GM19468 (cell line): ENCODE measurements around the gene MEOX1.
"Not testable (repeated sequence)": the region's sequence is repeated elsewhere in the genome, so short reads cannot be mapped to it uniquely, and the experiment has no call there.

Experiments
- ATAC-seq: cut with Tn5 transposase; IDR thresholded peaks from one replicate; pipeline ENCODE4 v1.9.1; 2021; ENCODE audit warnings: mild to moderate bottlenecking, moderate library complexity, moderate number of reproducible peaks; ENCODE audit not compliant: unreplicated experiment; ENCODE audit errors: extremely low read depth

The MEOX1 gene

GRCh38 chr17:43626023-43626422 is 35.7 kb downstream of the MEOX1 start:
- ATAC-seq: no peak

- no peak for ATAC-seq
Observed at GRCh38 chr17:43625606-43626005, 36.1 kb downstream of the MEOX1 start.

GRCh38 chr17:43620581-43620980 is 41.1 kb downstream of the MEOX1 start:
- ATAC-seq: no peak

- ATAC-seq: no peak
Observed at GRCh38 chr17:43620147-43620546, 41.6 kb downstream of the MEOX1 start.

GRCh38 chr17:43619705-43620104 is 42.0 kb downstream of the MEOX1 start:
- ATAC-seq: no peak

GRCh38 chr17:43618276-43618675 is 43.4 kb downstream of the MEOX1 start:
- no peak for ATAC-seq

- no peak for ATAC-seq
Observed at GRCh38 chr17:43616852-43617251, 44.9 kb downstream of the MEOX1 start.

GRCh38 chr17:43616421-43616820 is 45.3 kb downstream of the MEOX1 start:
- no peak for ATAC-seq

GRCh38 chr17:43616029-43616351 is 45.7 kb downstream of the MEOX1 start:
- no peak for ATAC-seq

- no peak for ATAC-seq
Observed at GRCh38 chr17:43615330-43616028, 46.2 kb downstream of the MEOX1 start.

- no peak for ATAC-seq
Observed at GRCh38 chr17:43614561-43614960, 47.2 kb downstream of the MEOX1 start.

GRCh38 chr17:43613917-43614316 is 47.8 kb downstream of the MEOX1 start:
- no peak for ATAC-seq

- ATAC-seq: no peak
Observed at GRCh38 chr17:43612515-43612914, 49.2 kb downstream of the MEOX1 start.

GRCh38 chr17:43611230-43611969 is 50.3 kb downstream of the MEOX1 start:
- no peak for ATAC-seq

GRCh38 chr17:43609613-43610385 is 51.9 kb downstream of the MEOX1 start:
- ATAC-seq: no peak

GRCh38 chr17:43608313-43608712 is 53.4 kb downstream of the MEOX1 start:
- ATAC-seq: no peak

- no peak for ATAC-seq
Observed at GRCh38 chr17:43604549-43604948, 57.2 kb downstream of the MEOX1 start.

- ATAC-seq: no peak
Observed at GRCh38 chr17:43603321-43603720, 58.4 kb downstream of the MEOX1 start.

GRCh38 chr17:43602556-43602955 is 59.2 kb downstream of the MEOX1 start:
- not testable (repeated sequence) for ATAC-seq

GRCh38 chr17:43601280-43602039 is 60.3 kb downstream of the MEOX1 start:
- no peak for ATAC-seq
